C4-2B (cell line): ENCODE results near the gene GEMIN2.

Experiments used
- CTCF ChIP-seq: fragments of 450-650 bp; conservative IDR thresholded peaks from 2 replicates; pipeline ENCODE4 v1.5.1; 2017; ENCODE audit warnings: mild to moderate bottlenecking
- ZFX ChIP-seq: fragments of 450-650 bp; IDR thresholded peaks from 2 replicates; pipeline ENCODE4 v1.6.1; 2017

DNA sequence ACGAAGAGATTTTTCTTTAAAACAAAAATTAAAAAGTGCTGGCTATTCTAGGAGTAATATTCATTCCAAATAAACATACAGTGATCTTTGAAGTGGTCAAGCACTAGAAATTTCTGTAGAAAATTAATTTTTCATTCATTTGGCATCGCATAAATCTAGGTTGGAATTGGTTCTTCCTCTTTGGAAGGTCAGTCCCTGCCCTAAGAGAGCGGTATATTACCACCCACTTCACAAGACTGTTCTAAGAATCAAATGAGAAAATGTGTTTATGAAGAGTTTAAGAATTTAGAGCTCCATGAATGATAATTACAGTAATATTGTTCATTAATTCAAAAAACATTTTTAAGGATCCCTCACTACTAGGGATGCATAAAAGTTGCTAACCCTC is 444 bp upstream of the GEMIN2 start:
- TF ChIP-seq CTCF = no peak
- no peak for TF ChIP-seq ZFX
